Measurements from ENCODE around the gene FOXRED1. TPM values are rescaled to one million over a fixed set of nuclear protein-coding genes. Genes with fewer than 3 reads are reported as not detected.
A peak's percentile ranks its signal among the peaks of the same experiment; 100 is the strongest.

Gene FOXRED1
- 10 to 100 TPM; 10.9 to 20.7 (median 17.8) TPM for total RNA-seq

GRCh38 chr11:126268708-126269579 lies at the start of gene FOXRED1, which contains the start of gene SRPRA:
Gene FOXRED1, plus strand, starts transcription at chr11:126269154. Its CDS starts 53 bp downstream, at chr11:126269207.
Gene SRPRA, minus strand, starts transcription at chr11:126268895. Its CDS starts 91 bp downstream, at chr11:126268804.
- H3K27me3 ChIP-seq = no peaks in the 10 kb centered on the region
- peak; percentile 99 to 100 for DNase-seq
- peak in 3 of 4 donors; percentile 78 to 91 (median 81) for TF ChIP-seq POLR2A (IDR thresholded peaks at IDR 0.05)
- TF ChIP-seq CTCF (IDR thresholded peaks at IDR 0.05) = peak in 1 of 6 experiments; percentile 20
- TF ChIP-seq EP300 (IDR thresholded peaks at IDR 0.05) = peak in 1 of 4 donors; percentile 65
- TF ChIP-seq POLR2AphosphoS5 (IDR thresholded peaks at IDR 0.05) = peak; percentile 92 to 95
- peaks cover 13 to 24% (median 17%) of the 10 kb centered on the region in 4 donors for H3K4me1 ChIP-seq
- WGBS, 2 donors = 0 to 2% methylated on average over 10 to 28 of the region's 64 CpGs
- no peaks in the 10 kb centered on the region for H3K9me3 ChIP-seq
- H3K27ac ChIP-seq = peak within 1 kb of the TSS; percentile 91 to 97 (median 92)
- H3K4me3 ChIP-seq = peak within 1 kb of the TSS; percentile 61 to 79 (median 69)
- peaks cover 14 to 53% (median 44%) of the 10 kb centered on the region in 4 donors for H3K36me3 ChIP-seq
- ATAC-seq (ENCODE audit: low FRiP score in 2 of 2) = peak; percentile 100

GRCh38 chr11:126219547-126219946 lies 49.4 kb upstream of the FOXRED1 start:
- H3K4me3 ChIP-seq = no peak overlapping the region
- H3K4me1 ChIP-seq = peaks cover 7 to 23% (median 16%) of the 10 kb centered on the region in 4 donors
- H3K36me3 ChIP-seq = no peaks in the 10 kb centered on the region
- no peak for DNase-seq
- WGBS, 2 donors = 58 to 72% methylated on average over 4 of the region's 4 CpGs
- ATAC-seq (ENCODE audit: low FRiP score in 2 of 2) = no peak
- TF ChIP-seq EP300 (IDR thresholded peaks at IDR 0.05) (no peak), POLR2AphosphoS5 (IDR thresholded peaks at IDR 0.05) (no peak), CTCF (IDR thresholded peaks at IDR 0.05) (no peak), POLR2A (IDR thresholded peaks at IDR 0.05) (no peak)
- H3K27me3 ChIP-seq = no peaks in the 10 kb centered on the region
- no peak overlapping the region for H3K27ac ChIP-seq
- no peaks in the 10 kb centered on the region for H3K9me3 ChIP-seq

- 77 to 82% methylated on average over 6 of the region's 6 CpGs for WGBS, 2 donors
- TF ChIP-seq POLR2AphosphoS5 (IDR thresholded peaks at IDR 0.05) (no peak), POLR2A (IDR thresholded peaks at IDR 0.05) (no peak), EP300 (IDR thresholded peaks at IDR 0.05) (no peak), CTCF (IDR thresholded peaks at IDR 0.05) (no peak)
- Histone ChIP-seq H3K36me3 (peaks cover 0 to 6% (median 2%) of the 10 kb centered on the region in 4 donors), H3K4me1 (peaks cover 0 to 4% (median 0%) of the 10 kb centered on the region in 4 donors), H3K27me3 (no peaks in the 10 kb centered on the region), H3K9me3 (no peaks in the 10 kb centered on the region), H3K4me3 (no peak overlapping the region), H3K27ac (no peak overlapping the region)
- ATAC-seq (ENCODE audit: low FRiP score in 2 of 2) = no peak
- DNase-seq = no peak
Observed at GRCh38 chr11:126224647-126225294, 44.2 kb upstream of the FOXRED1 start.

GRCh38 chr11:126225295-126225665 lies 43.7 kb upstream of the FOXRED1 start:
- ATAC-seq (ENCODE audit: low FRiP score in 2 of 2) (no peak), DNase-seq (no peak)
- 83 to 91% methylated on average over 2 of the region's 2 CpGs for WGBS, 2 donors
- H3K4me1 ChIP-seq = no peaks in the 10 kb centered on the region
- peaks cover 0 to 10% (median 4%) of the 10 kb centered on the region in 4 donors for H3K36me3 ChIP-seq
- no peak overlapping the region for H3K4me3 ChIP-seq
- no peak overlapping the region for H3K27ac ChIP-seq
- H3K27me3 ChIP-seq = no peaks in the 10 kb centered on the region
- TF ChIP-seq POLR2AphosphoS5 (IDR thresholded peaks at IDR 0.05) = no peak
- TF ChIP-seq CTCF (IDR thresholded peaks at IDR 0.05) = no peak
- TF ChIP-seq POLR2A (IDR thresholded peaks at IDR 0.05) = no peak
- no peak for TF ChIP-seq EP300 (IDR thresholded peaks at IDR 0.05)
- no peaks in the 10 kb centered on the region for H3K9me3 ChIP-seq

Measured in upper lobe of left lung (tissue), 6 donors.